Measurements from ENCODE around the gene PTPRN2.

- TF ChIP-seq GATA2 (IDR thresholded peaks at IDR 0.05; ENCODE audit: low read depth, low read length) (no peak), GATA3 (IDR thresholded peaks at IDR 0.05; ENCODE audit: low read depth, low read length) (no peak)
These were observed 37.3 kb downstream of the PTPRN2 start for GRCh38 chr7:158550394-158550700.

All from SH-SY5Y (cell line).